HTR-8/SVneo (cell line): ENCODE measurements around the gene LGR4.
"Not testable (repeated sequence)": the region's sequence is repeated elsewhere in the genome, so short reads cannot be mapped to it uniquely, and the experiment has no call there.

ENCODE experiments used
- DNase-seq: peaks from one replicate; pipeline ENCODE4 v3.0.0; 2011; ENCODE audit warnings: low spot score, mixed read lengths; ENCODE audit not compliant: insufficient read length
- FAIRE-seq: peaks from 2 replicates; lab custom pipeline; 2011; peaks lifted over from hg19 to GRCh38; lab: Jason Lieb, UNC

LGR4 gene

DNA sequence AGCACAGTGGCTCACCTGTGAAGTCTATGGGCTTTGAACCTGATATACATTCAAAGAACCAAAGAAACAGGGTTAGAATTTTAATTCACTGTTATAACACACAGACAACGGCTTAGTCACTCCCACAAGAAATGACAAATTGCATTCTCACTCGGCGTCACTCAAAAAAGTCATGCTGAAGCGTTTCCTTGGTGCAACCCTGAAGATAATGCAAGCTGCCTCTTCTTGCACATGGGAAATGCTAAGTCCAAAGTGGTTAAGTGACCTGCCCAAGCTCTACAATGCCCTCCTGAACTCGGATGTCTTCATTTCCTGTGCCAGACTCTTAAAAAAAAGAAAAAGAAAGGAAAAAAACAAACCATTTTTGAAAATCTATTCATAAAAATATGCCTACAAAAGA lies 10.0 kb downstream of the LGR4 start:
- FAIRE-seq = no peak

DNA sequence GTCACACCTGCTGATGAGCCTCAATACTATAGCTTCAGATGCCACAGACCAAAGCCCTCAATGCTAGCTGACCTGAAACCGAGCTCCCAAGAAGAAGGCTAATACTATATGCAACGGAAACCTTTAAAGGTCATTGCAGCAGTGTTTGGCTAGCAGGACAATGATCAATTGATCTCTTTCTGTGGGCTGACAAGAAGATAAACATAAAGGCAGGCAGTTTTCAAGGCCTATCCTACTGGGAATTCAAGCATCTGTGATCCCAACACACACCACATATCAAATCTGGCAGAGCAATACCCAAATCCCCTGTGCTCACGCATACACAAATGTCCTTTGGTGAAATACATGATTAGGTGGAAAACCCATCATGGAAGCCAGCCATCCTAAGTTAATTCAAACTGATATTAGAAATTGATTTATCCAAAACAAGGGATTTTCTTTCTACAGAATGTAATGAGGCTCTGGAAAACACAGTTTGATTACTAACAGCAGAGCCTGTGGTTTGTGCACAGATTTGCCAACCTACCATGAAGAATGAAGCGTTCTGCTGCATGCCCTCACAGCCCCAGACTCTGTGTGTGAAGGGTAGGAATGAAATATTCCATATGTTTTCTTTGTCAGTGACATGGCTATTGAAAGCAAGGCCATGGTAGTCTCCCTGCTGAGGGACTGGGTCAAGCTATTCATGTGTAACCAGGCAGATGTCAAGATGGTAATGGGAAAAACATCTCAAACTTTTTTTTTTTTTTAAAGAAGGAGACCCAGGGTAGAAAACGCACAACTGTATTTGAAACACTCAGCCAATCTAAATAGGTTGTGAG lies 12.2 kb downstream of the LGR4 start:
- FAIRE-seq (no peak), DNase-seq (no peak)

More for the DNA sequence above, 10.0 kb downstream of the LGR4 start:
- DNase-seq = no peak

- FAIRE-seq (no peak), DNase-seq (no peak)
These were observed 13.4 kb downstream of the LGR4 start for GRCh38 chr11:27459191-27459590.

- FAIRE-seq (no peak), DNase-seq (no peak)
These were observed 14.4 kb downstream of the LGR4 start for GRCh38 chr11:27458182-27458581.

GRCh38 chr11:27456795-27457329 lies 15.7 kb downstream of the LGR4 start:
- DNase-seq (no peak), FAIRE-seq (no peak)

- no peak for DNase-seq
- no peak for FAIRE-seq
These were observed 16.3 kb downstream of the LGR4 start for GRCh38 chr11:27456140-27456794.

- DNase-seq = no peak
- no peak for FAIRE-seq
These were observed 16.9 kb downstream of the LGR4 start for GRCh38 chr11:27455667-27456066.

GRCh38 chr11:27453701-27454100 lies 18.9 kb downstream of the LGR4 start:
- no peak for FAIRE-seq
- DNase-seq = no peak

- DNase-seq (no peak), FAIRE-seq (no peak)
These were observed 20.4 kb downstream of the LGR4 start for GRCh38 chr11:27452147-27452546.

DNA sequence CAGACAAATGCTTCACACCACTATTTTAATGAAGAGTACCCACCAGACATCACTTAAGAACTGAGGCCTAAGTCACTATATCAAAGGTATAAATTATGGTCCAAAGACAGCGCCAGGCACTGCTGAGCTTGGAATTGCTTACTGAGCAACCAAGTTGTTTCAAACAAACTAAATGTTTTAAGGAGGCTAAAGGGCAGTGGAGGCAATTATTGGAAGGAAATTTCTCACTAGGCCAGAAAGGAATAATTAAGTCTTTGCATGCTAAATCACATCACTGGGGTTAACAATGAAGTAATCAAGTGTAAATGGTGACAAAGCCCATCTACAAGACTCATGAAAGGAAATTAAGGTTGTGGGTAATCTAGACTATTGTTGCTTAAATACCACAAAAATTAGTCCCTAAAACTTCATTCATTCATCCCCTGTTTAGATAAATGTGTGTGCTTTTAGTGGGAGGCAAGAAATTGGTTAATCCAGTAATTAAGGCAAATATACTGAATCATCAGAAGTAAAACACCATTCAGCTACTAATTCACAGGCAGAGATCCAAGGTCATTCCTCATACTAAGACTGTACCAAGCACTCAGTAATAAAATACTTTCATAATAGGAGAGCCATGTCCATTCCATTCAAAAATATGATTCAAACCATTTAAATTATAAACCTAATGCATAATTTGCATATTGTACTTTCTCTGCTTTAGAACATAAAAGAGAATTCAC lies 21.2 kb downstream of the LGR4 start:
- no peak for DNase-seq
- FAIRE-seq = no peak

DNA sequence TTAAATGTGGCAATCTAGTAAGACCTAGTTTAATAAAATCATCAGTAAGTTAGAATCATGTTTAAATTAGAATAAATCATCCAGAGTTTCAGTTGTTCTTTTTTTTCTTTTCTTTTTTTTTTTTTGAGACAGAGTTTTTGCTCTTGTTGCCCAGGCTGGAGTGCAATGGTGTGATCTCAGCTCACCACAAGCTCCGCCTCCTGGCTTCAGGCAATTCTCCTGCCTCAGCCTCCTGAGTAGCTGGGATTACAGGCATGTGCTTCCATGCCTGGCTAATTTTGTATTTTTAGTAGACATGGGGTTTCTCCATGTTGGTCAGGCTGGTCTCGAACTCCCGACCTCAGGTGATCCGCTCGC lies 24.4 kb downstream of the LGR4 start:
- not testable (repeated sequence) for DNase-seq, FAIRE-seq

DNA sequence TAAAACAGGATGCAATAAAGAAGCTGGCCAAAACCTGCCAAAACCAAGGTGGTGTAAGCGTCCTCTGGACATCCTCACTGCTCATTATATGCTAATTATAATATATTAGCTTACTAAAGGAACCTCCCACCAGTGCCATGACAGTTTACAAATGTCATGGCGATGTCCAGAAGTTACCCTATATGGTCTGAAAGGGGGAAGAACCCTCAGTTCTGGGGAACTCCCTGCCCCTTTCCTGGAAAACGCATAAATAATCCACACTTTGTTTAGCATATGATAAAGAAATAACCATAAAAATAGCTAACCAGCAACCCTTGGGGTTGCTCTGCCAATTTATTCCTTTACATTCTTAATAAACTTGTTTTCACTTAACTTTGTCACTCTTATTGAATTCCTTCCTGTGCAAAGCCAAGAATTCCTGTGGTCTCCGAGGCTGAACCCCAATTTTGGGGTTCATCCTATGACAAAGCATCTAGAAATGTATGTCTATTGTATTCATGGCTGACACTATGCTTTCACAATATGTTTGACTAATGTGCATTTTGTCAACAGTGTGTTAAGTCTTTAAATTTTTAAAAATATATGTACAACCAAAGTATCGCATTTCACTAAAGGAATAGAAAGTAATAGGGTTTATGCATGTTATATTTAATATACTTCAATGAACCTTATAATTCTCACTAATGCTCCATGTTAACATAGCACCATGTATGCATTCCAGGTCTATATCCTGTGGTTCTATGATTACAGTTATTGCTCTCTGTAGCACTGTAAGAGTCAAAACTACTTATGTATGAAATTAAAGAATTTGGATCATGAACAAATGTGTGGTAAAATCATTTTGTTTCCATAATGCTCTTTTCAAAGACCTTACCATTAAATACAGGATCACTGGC lies 25.1 kb downstream of the LGR4 start:
- FAIRE-seq (no peak), DNase-seq (no peak)

DNA sequence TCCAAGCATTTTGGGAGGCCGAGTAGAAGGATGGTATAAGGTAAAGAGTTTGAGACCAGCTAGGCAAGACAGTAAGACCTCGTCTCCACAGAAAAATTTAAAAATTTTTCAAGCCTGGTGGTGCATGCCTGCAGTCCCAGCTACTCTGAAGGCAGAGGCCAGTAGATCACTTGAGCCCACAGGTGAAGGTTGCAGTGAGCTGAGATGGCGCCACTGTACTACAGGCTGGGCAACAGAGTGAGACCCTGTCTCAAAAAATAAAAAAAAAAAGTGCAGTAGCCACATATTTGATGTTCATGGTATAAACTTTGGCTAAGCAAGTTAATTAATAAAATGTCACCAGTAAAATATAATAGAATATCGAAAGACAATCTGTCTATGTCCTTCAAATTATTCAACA lies 27.0 kb downstream of the LGR4 start:
- DNase-seq = no peak
- FAIRE-seq = no peak

DNA sequence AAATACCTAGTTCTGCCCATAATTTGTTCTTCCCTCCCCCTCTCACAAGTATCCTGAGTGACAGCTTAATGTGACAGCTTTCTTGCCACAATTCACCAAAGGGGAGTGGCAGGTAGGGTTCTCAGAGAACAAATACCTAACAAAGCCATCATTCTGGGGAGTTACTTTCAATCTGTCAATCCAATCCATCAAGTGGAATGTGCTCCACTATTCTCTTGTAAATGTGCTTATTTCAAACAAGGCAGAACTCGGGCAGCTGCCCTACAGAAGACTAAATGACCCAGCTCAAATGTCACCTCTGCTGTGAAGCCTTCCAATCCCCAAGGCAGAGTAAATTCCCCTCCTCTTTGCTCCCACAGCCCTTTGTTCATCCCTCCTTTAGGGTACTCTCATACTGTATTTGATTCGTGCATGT lies 27.8 kb downstream of the LGR4 start:
- FAIRE-seq (no peak), DNase-seq (no peak)

DNA sequence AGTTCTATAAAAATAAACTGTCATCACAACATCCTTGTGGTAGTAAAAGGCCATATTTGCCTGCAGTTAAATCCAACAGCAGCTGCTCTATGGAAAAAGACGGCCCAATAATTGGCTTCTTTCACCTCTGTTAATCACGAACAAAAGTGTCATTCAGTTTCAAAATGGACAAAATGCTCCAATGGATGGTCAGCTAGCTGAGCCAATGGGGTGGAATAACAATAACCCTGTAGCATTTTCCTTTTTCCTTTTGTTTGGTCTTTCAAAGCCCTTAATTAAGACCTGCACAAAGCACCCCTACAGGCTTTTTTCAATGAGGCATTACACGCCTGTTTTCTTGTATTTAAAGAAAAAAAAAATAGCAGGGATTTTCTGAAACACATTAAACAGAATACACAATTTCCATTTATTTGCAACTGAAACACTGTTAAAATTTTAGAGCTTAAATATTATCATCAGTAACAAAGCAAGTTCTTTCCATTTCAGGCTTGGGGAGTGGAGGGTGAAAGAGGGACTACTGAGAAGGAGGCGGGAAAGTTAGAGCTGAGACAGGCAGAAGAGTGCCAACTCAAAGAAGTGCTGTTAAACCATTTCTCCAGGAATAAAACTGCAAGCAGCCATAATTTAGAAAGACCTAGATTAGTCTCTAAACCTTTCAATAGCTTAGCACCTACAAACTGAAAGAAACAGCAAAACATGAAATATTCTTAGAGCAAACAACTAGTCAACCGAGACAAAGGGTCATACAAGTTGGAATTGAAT lies 28.7 kb downstream of the LGR4 start:
- FAIRE-seq = no peak
- DNase-seq = no peak

- FAIRE-seq = no peak
- DNase-seq = no peak
These were observed 29.4 kb downstream of the LGR4 start for GRCh38 chr11:27443227-27443626.

DNA sequence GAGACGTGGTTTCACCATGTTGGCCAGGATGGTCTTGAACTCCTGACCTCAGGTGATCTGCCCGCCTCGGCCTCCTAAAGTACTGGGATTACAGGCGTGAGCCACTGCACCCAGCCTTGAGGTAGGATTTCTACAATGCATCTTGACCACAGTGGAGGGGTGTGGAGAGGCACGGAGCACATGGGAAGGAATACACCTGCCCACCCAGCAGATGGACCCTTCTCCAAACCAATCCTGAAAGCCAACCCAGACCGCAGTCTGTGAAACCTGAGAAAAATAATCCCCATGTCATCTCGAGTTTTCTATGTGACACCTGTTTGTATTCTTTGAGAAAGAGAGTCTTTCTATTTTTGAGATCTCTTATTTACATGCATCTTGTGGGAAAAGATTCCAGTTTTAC lies 32.5 kb downstream of the LGR4 start:
- DNase-seq (no peak), FAIRE-seq (no peak)

GRCh38 chr11:27438595-27438981 lies 34.0 kb downstream of the LGR4 start:
- no peak for FAIRE-seq
- DNase-seq = no peak
